GM12875 (cell line): ENCODE data around the gene KIAA1958.

Experiments
- H3K4me3 ChIP-seq: one replicate; pipeline ENCODE4 v1.5.1; 2011; ENCODE audit warnings: low read depth, low read length, control low read depth
- TF ChIP-seq, protein P1 (sequence below): IDR thresholded peaks from 2 replicates; pipeline ENCODE4 v1.5.1; 2011; ENCODE audit warnings: low read depth, mild to moderate bottlenecking, control low read depth, inconsistent platforms, low read length, moderate library complexity, borderline replicate concordance; ENCODE audit not compliant: insufficient read depth

KIAA1958 gene

GRCh38 chr9:112527959-112528358, 41.3 kb downstream of the KIAA1958 start:
- TF ChIP-seq, protein P1, sequence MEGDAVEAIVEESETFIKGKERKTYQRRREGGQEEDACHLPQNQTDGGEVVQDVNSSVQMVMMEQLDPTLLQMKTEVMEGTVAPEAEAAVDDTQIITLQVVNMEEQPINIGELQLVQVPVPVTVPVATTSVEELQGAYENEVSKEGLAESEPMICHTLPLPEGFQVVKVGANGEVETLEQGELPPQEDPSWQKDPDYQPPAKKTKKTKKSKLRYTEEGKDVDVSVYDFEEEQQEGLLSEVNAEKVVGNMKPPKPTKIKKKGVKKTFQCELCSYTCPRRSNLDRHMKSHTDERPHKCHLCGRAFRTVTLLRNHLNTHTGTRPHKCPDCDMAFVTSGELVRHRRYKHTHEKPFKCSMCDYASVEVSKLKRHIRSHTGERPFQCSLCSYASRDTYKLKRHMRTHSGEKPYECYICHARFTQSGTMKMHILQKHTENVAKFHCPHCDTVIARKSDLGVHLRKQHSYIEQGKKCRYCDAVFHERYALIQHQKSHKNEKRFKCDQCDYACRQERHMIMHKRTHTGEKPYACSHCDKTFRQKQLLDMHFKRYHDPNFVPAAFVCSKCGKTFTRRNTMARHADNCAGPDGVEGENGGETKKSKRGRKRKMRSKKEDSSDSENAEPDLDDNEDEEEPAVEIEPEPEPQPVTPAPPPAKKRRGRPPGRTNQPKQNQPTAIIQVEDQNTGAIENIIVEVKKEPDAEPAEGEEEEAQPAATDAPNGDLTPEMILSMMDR: no peak
- no peak overlapping the region for H3K4me3 ChIP-seq

GRCh38 chr9:112529316-112529715, 42.7 kb downstream of the KIAA1958 start:
- no peak overlapping the region for H3K4me3 ChIP-seq
- TF ChIP-seq, protein P1: no peak

GRCh38 chr9:112530751-112531205, 44.2 kb downstream of the KIAA1958 start:
- TF ChIP-seq, protein P1: no peak
- H3K4me3 ChIP-seq: no peak overlapping the region

- TF ChIP-seq, protein P1: no peak
- no peak overlapping the region for H3K4me3 ChIP-seq
Observed at GRCh38 chr9:112531666-112532282, 45.1 kb downstream of the KIAA1958 start.

DNA sequence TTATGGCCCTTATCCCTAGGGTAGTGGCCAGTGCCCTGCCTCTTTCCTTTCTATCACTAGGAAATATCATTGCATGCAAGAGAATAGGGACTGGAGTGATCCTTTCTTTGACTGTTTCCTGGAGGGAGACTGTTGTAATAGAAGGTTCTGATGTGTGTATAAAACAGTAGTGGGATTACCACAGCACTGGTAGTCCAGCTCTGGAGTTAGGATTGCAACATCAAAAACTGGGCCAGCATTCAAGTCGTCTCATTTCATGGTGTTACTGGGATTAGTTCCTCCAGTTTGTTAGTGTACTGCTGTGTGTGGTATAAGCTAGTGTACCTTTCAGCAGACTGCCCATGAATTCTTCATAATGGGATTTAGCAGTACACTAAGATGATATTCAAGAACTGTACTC, 45.8 kb downstream of the KIAA1958 start:
- H3K4me3 ChIP-seq: no peak overlapping the region
- TF ChIP-seq, protein P1: no peak

GRCh38 chr9:112533660-112534059, 47.0 kb downstream of the KIAA1958 start:
- TF ChIP-seq, protein P1: no peak
- H3K4me3 ChIP-seq: no peak overlapping the region

GRCh38 chr9:112535301-112535700, 48.7 kb downstream of the KIAA1958 start:
- TF ChIP-seq, protein P1: no peak

More at GRCh38 chr9:112535301-112535700, 48.7 kb downstream of the KIAA1958 start:
- H3K4me3 ChIP-seq: no peak overlapping the region
